NCI-H2029 treated with DMSO at 0.1 percent for 48 hours (cell line): ENCODE measurements around the gene KLHL10.
A peak's percentile ranks its signal among the peaks of the same experiment; 100 is the strongest.

Experiments used
- DNase-seq: peaks from one replicate; lab custom pipeline; 2025; lab: John Stamatoyannopoulos, UW

The KLHL10 gene

GRCh38 chr17:41837761-41838538 is at the start of gene KLHL10:
TSS of gene KLHL10 (plus strand) at chr17:41837825. CDS start at chr17:41837933, 108 bp downstream.
- no peak for DNase-seq

GRCh38 chr17:41792845-41793783 is 44.5 kb upstream of the KLHL10 start:
- no peak for DNase-seq

- no peak for DNase-seq
These were observed 43.7 kb upstream of the KLHL10 start for GRCh38 chr17:41793784-41794539.

DNA sequence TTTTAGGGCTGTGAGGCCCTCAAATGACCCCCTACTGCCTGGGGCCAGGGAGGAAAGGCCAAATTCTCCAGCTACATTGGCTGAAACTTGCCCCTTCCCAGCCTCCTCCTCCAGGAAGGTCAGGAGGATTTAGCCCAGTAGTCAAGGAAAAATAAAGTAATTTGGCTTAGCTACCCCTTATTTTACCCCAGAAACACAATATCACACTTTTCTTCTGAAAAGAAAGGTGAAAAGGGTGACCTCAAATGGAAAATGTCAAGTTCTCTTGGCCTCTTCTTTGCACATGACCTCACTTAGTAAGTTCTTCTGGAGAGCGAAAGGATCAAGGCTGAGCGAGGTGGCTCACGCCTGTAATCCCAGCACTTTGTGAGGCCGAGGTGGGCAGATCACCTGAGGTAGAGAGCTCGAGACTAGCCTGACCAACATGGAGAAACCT is 43.1 kb upstream of the KLHL10 start:
- no peak for DNase-seq

- no peak for DNase-seq
These were observed 41.3 kb upstream of the KLHL10 start for GRCh38 chr17:41796121-41796895.

- no peak for DNase-seq
These were observed 40.2 kb upstream of the KLHL10 start for GRCh38 chr17:41797377-41797776.

DNA sequence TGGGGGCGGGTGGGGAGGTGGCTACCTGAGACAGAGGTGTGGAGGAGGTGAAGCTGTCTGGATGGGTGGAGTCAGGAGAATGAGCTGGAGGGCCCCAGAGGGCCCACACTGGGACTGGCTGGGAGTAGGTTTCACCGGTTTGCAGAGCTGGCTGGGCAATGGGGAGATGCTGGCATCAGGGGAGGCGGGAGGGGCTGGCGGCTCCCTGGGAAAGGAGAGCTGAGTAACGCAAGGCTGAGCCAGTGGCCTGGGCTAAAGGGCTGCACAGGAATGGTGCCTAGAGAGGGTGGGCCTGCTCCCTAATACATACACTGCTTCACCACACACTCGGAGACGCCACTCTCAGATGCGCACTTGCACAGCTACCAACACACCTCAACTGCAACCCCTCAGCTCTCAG is 38.3 kb upstream of the KLHL10 start:
- no peak for DNase-seq

DNA sequence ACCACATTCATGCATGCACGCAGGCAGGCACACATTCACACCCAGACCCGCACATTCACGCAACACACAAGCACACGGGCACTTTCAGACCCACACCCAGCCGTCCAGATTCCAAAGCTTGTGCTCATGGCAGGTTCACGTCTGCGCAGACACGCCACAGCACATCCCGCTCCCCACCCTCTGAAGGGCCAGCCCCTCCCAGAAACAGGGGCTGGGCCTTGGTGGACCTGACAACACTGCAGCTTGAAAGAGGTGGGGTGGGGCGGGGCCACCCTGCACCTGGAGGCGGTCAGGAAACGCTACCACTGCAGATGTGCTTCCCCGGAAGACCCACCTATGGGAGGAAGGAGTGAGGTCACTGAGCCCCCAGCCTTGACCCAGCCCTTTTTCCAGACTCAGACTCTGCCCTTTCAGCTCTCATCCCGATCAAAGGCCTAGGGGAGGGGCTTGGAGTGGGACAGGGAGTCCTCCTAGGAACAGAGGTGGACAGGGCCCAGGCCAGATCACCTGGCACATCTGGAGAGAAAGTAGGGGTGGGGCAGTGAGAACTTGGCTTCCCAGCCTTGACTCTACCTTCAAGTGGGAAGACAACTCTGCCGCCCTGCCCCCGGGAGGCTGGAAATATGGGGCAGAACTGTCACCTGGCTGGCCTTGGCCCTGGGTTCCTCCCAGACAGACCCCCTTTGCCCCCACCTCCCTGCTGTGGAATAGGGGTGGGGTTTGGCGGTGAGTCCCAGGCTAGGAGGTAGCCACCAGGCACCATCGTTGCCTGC is 36.8 kb upstream of the KLHL10 start:
- DNase-seq: no peak

DNA sequence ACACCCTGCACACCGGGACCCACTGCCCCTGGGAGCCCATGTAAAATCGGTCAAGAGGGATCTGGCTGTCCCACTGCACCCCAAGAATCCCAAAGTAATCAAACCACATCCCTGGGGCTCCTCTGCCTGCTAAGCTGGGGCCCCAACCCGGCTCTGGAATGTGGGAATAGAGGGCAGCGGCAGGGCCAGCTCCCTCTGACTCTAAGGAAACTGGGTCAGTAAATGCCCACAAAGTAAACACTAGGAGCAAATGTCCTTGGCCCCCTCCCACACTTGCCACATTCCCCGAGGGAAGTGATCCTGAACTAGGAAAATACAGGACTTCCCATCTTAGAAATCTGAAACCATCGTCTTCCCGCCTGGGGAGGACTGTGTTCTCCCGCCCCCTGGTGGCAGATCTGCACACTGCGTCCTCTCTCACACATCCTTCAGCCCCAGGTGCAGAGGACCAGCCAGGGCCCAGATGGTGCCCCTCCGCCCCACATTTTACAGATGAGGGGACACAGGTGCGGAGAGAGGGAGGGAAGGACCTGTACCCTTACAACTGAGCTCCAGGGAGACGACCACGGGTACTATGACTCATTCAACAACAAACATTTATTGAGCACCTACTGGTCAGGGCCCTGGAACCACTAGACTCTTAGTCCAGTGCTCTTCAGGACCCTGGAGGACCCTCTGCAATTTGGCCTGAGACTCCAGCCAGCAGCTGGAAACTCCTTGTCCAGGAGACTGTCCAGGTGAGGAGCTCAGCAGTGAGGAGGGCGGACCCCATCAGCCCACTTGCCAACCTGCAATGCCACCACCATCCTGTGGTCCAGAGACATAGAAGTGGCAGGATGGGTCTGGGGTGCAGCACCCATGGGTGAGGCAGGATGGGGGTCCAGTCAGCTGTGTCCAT is 36.0 kb upstream of the KLHL10 start:
- DNase-seq: peak; percentile 82

DNA sequence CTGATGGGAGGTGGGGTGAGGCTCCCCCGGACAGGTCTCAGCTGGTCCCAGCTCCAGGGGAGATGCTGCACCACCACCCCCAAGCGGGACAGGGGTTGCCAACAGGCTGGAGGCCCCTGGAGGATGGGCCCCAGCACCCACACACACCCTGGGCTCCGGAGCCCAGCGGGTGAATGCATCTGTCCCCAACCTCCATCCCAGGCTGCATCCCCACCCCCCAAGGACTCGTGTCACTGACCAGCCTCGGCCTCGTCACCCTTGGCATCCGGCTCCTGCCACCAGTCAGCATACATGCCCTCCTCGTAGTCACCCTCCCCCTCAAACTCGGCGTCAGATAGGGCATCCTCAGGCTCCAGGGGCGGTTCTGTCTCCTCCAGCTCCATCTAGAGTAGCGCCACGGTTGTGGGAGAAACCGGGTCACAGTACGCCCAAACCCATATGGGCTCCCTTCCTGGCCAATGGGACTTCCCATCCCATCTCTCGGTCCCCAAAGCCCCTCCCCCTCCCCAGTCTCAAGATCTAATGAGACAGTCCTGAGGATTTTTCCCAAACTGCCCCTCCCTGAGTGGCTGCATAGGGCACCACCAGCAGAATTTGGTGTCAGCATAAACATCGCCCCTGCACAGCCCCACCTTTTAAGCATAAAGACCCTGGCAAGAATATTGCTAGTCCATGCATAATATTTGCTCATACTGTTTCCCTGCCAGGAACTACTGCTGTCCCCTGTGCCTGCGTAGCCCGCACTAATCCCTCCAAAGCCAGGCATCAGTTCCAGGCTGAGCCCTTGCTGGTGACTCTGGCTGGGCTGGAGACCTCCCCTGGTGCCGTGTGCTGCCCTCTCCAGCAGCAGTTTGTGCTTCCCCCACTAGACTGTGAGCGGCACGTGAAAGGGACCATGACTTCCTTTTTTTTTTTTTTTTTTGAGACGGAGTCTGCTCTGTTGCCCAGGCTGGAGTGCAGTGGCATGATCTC is 34.3 kb upstream of the KLHL10 start:
- DNase-seq: no peak

GRCh38 chr17:41806685-41807445 is 30.8 kb upstream of the KLHL10 start:
- DNase-seq: no peak

- DNase-seq: no peak
These were observed 26.7 kb upstream of the KLHL10 start for GRCh38 chr17:41810659-41811548.

DNA sequence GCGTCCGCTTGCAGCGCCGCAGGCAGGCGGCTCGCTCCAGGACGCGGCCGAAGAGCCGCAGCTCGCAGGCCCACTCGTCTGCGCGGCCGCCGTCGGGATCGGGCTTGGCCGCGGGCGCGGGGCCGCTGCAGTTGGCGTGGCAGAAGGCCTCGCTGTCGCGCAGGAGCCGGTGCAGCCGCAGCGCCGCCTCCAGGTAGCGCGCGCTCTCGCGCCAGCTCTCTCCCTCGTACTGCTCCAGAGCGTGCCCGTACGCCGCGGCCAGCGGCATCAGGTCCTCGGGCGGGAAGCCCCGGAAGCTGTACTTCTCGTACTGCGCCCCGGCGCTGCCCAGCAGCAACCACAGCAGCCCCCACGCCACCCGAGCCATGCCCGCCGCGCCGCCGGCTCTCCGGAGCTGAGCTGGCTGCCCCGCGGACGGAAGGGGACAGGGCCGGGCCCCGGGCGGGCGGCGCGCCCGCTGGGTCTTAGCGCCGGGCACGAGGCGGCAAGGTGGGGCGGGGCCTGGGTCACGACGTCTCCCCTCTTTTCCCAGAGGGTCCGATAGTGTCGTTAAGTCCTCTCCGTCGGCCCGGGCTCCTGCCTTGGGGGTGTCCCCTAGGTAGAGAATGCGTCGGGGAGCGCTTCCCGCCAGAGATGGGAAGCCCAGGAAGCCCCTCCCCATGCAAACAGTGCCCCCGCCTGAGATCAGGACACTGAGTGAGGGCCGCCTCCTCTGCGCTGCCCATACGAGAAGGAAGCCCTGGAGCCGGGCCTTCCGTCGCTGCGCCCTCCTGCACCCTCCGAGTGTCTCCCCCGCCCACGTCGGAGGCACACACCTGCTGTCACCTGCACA is 25.9 kb upstream of the KLHL10 start, which contains the start of gene P3H4:
Gene P3H4 (minus strand): TSS at position 401 of the 832 bp plus-strand sequence. CDS start 34 bp downstream, at position 367.
- DNase-seq: no peak

DNA sequence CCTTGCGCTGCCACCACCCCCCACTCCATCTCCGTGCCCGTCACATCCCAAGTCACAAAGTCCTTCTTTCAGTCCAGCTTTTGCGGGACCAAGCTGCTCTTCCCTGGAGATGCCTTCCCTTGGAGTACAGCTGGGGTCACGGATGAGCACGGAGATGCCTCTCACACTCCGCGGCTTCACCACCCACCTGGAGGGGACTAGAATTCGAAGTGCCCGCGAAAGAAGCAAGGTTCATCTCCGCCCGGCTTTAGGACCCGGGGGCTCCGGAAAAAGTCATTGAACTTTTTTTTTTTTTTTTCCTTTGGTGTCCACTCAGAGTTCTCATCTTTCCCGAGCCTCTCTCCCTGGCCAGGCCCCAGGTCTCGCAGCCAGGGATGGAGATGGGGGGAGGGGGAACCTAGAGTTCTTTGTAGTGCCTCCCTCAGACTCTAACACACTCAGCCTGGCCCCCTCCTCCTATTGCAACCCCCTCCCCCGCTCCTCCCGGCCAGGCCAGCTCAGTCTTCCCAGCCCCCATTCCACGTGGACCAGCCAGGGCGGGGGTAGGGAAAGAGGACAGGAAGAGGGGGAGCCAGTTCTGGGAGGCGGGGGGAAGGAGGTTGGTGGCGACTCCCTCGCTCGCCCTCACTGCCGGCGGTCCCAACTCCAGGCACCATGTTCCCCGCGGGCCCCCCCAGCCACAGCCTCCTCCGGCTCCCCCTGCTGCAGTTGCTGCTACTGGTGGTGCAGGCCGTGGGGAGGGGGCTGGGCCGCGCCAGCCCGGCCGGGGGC is 25.1 kb upstream of the KLHL10 start, which contains the start of gene FKBP10:
Gene FKBP10 (plus strand): TSS at position 624 of the 771 bp plus-strand sequence. CDS start 31 bp downstream, at position 655.
- no peak for DNase-seq
